Globus pallidus (tissue), 1 donor: Measurements from ENCODE around the gene HK1.
"Not testable (repeated sequence)": the region's sequence is repeated elsewhere in the genome, so short reads cannot be mapped to it uniquely, and the experiment has no call there.

Source experiments
- DNase-seq: peaks from one replicate; pipeline ENCODE4 v3.0.0-alpha.2; 2015; ENCODE audit warnings: low spot score

The HK1 gene

GRCh38 chr10:69311309-69311708 is 33.0 kb downstream of the HK1 start:
- DNase-seq, result no peak

- no peak for DNase-seq
Observed at GRCh38 chr10:69312528-69312927, 34.2 kb downstream of the HK1 start.

GRCh38 chr10:69315100-69315542 is 36.8 kb downstream of the HK1 start:
- no peak for DNase-seq

GRCh38 chr10:69315610-69316312 is 37.5 kb downstream of the HK1 start:
- DNase-seq, result no peak

- DNase-seq, result no peak
Observed at GRCh38 chr10:69316313-69317059, 38.2 kb downstream of the HK1 start.

GRCh38 chr10:69317175-69317604 is 38.9 kb downstream of the HK1 start:
- DNase-seq, result no peak

- DNase-seq, result no peak
Observed at GRCh38 chr10:69317626-69318105, 39.4 kb downstream of the HK1 start.

- peak; percentile 75 for DNase-seq
Observed at GRCh38 chr10:69318106-69318866, 40.0 kb downstream of the HK1 start.

GRCh38 chr10:69318867-69319727 is 40.8 kb downstream of the HK1 start:
- DNase-seq, result no peak

GRCh38 chr10:69319841-69320316 is 41.6 kb downstream of the HK1 start:
- no peak for DNase-seq

GRCh38 chr10:69320521-69320920 is 42.2 kb downstream of the HK1 start:
- DNase-seq, result no peak

GRCh38 chr10:69321039-69321715 is 42.9 kb downstream of the HK1 start:
- no peak for DNase-seq

- DNase-seq, result no peak
Observed at GRCh38 chr10:69321865-69322264, 43.6 kb downstream of the HK1 start.

GRCh38 chr10:69322346-69322745 is 44.0 kb downstream of the HK1 start:
- not testable (repeated sequence) for DNase-seq

GRCh38 chr10:69323622-69324021 is 45.3 kb downstream of the HK1 start:
- DNase-seq, result no peak

GRCh38 chr10:69324583-69324982 is 46.3 kb downstream of the HK1 start:
- DNase-seq, result no peak

- not testable (repeated sequence) for DNase-seq
Observed at GRCh38 chr10:69325637-69326523, 47.6 kb downstream of the HK1 start.

GRCh38 chr10:69326692-69327091 is 48.4 kb downstream of the HK1 start:
- no peak for DNase-seq

GRCh38 chr10:69327463-69328379 is 49.4 kb downstream of the HK1 start:
- DNase-seq, result peak; percentile 58
